GM12873 (cell line): ENCODE measurements around the gene CCDC88A.

Source experiments
- CTCF ChIP-seq: IDR thresholded peaks from 2 replicates; pipeline ENCODE4 v1.5.1; 2012; ENCODE audit warnings: low read depth, mild to moderate bottlenecking, moderate library complexity, low read length, control low read depth; ENCODE audit not compliant: insufficient read depth; ENCODE audit errors: missing control alignments

The CCDC88A gene

GRCh38 chr2:55364189-55365055 lies 55.2 kb downstream of the CCDC88A start:
- no peak for TF ChIP-seq CTCF

- TF ChIP-seq CTCF: no peak
Observed at GRCh38 chr2:55363636-55364035, 56.0 kb downstream of the CCDC88A start.

DNA sequence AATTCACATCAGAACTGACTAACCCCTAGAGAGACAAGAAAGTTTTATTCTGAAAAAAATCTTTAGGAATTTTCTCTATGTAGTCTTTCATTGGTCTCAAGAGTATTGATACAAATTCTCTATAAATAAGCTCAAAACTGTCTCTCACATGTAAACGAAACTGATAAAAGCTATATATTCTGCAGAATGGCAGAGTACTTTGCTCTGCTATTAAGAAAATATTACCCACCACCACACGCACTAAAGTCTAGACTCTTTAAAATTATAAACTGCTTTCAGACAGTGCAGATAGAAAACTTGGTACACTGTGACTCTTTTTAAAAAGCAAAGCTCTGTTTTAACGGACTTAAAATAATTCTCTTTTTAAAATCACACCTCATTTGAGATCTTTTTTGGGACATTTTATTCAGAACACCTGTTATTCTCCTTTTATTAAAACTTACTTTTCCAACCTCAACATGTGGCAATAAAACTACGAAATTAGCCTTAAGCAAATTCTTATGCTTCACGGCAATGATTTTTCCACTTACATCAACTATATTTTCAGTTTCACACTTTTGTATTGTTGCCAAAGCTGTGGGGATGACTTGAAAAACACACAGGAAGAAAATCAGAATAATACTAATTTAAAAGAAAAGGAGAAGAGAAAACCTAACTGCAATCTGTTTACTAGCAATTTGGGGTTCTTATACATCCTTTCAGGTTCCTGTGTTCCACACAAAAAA lies 58.0 kb downstream of the CCDC88A start:
- no peak for TF ChIP-seq CTCF

- TF ChIP-seq CTCF: no peak
Observed at GRCh38 chr2:55358451-55358850, 61.2 kb downstream of the CCDC88A start.

DNA sequence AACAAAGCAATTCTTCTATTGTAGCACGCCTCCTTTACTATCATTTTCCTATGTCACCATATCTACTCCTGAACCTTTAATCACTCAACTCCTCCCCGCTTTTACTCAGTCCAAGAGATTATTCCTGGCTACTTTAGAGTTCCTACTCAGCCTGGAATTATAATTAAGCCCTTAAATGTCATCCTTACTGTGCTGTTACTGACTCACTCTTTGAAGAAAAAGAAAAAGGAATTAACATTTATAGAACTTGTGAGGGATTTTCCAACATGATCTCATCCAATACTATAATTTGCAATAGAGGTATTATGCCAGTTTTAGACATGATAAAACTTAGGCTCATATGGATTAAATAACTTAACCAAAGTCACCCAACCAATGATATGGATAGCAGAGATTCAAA lies 61.7 kb downstream of the CCDC88A start:
- TF ChIP-seq CTCF: no peak

DNA sequence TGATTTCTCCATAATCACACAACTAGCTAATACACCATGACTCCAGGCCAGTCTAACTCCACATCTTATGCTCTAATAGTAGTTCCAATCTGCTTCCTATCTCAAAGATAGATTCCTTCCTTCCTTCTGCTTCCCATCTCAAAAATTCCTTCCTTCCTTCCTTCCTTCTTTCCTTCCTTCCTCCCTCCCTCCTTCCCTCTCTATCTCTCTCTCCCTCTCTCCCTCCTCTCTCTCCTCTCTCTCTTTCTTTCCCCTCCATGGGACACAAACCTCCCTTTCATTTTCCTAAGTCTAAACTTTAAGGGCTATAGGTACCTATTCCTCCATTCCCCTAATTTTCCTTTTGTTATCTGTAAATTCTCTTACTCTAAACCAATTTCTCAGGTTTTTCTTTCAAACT lies 62.5 kb downstream of the CCDC88A start:
- no peak for TF ChIP-seq CTCF

- no peak for TF ChIP-seq CTCF
Observed at GRCh38 chr2:55355451-55355850, 64.2 kb downstream of the CCDC88A start.
